MM.1S (cell line): ENCODE measurements around the gene ENGASE.

Experiments
- DNase-seq: peaks from one replicate; pipeline ENCODE4 v3.0.0-alpha.2; 2015
- H2AFZ ChIP-seq: fragments of 300-600 bp; sonication (generic); 2 replicates; pipeline ENCODE4 v1.6.0; 2016; ENCODE audit warnings: antibody characterized with exemption, low read length
- H3F3A ChIP-seq: fragments of 300-600 bp; sonication (generic); 2 replicates; pipeline ENCODE4 v1.6.1; 2016; ENCODE audit warnings: mild to moderate bottlenecking, antibody characterized with exemption, low read length, moderate library complexity, mixed read lengths; ENCODE audit not compliant: insufficient read depth
- H3K27ac ChIP-seq: fragments of 300-600 bp; sonication (generic); 2 replicates; pipeline ENCODE4 v1.5.1; 2016; ENCODE audit warnings: mild to moderate bottlenecking, low read length
- H3K27me3 ChIP-seq: fragments of 300-600 bp; sonication (generic); replicated peaks from 2 replicates; pipeline ENCODE4 v1.6.0; 2016; ENCODE audit warnings: low read length; ENCODE audit not compliant: insufficient read depth
- H3K36me3 ChIP-seq: fragments of 300-600 bp; sonication (generic); replicated peaks from 2 replicates; pipeline ENCODE4 v1.6.1; 2016; ENCODE audit warnings: mild to moderate bottlenecking, low read length, mixed read lengths; ENCODE audit not compliant: insufficient read depth
- H3K4me1 ChIP-seq: fragments of 300-600 bp; sonication (generic); 2 replicates; pipeline ENCODE4 v1.6.1; 2016; ENCODE audit warnings: low read length, mixed read lengths
- H3K4me2 ChIP-seq: fragments of 300-600 bp; sonication (generic); 2 replicates; pipeline ENCODE4 v1.6.0; 2016; ENCODE audit warnings: low read depth, low read length
- H3K4me3 ChIP-seq: fragments of 300-600 bp; sonication (generic); 2 replicates; pipeline ENCODE4 v1.5.1; 2016; ENCODE audit warnings: low read length, mixed read lengths
- H3K79me2 ChIP-seq: fragments of 300-600 bp; sonication (generic); 2 replicates; pipeline ENCODE4 v1.6.1; 2016; ENCODE audit warnings: mixed run types, low read length, mixed read lengths
- H3K9ac ChIP-seq: fragments of 300-600 bp; sonication (generic); 2 replicates; pipeline ENCODE4 v1.6.1; 2016; ENCODE audit warnings: low read length, mixed read lengths
- H3K9me2 ChIP-seq: fragments of 300-600 bp; sonication (generic); replicated peaks from 2 replicates; pipeline ENCODE4 v1.6.1; 2016; ENCODE audit warnings: mild to moderate bottlenecking, low read length, mixed read lengths; ENCODE audit not compliant: insufficient read depth
- H3K9me3 ChIP-seq: fragments of 300-600 bp; sonication (generic); replicated peaks from 2 replicates; pipeline ENCODE4 v1.6.1; 2016; ENCODE audit warnings: mild to moderate bottlenecking, low read length, mixed read lengths; ENCODE audit not compliant: insufficient read depth
- H4K20me1 ChIP-seq: fragments of 300-600 bp; sonication (generic); 2 replicates; pipeline ENCODE4 v1.6.1; 2016; ENCODE audit warnings: mild to moderate bottlenecking, low read length, moderate library complexity, mixed read lengths; ENCODE audit not compliant: insufficient read depth
- CTCF ChIP-seq: fragments of 300-600 bp; sonication (generic); IDR thresholded peaks from 2 replicates; pipeline ENCODE4 v1.5.1; 2016; ENCODE audit warnings: antibody characterized with exemption, low read length, mixed read lengths
- EZH2 ChIP-seq: fragments of 300-600 bp; sonication (generic); optimal IDR thresholded peaks from 2 replicates; pipeline ENCODE3; 2017; ENCODE audit warnings: low read depth, mild to moderate bottlenecking, antibody characterized with exemption, low read length, mixed read lengths
- EZH2phosphoT487 ChIP-seq: fragments of 300-600 bp; sonication (generic); IDR thresholded peaks from 2 replicates; pipeline ENCODE4 v1.6.1; 2018; ENCODE audit warnings: antibody characterized with exemption, low read length

ENGASE gene

GRCh38 chr17:79033046-79033616, 41.5 kb upstream of the ENGASE start:
- peaks cover 92% of the 10 kb centered on the region for H3K27me3 ChIP-seq
- no peaks in the 10 kb centered on the region for H3K79me2 ChIP-seq
- H3K9me3 ChIP-seq, result no peaks in the 10 kb centered on the region
- no peaks in the 10 kb centered on the region for H3K36me3 ChIP-seq
- H3K9me2 ChIP-seq, result no peaks in the 10 kb centered on the region
- TF ChIP-seq EZH2phosphoT487 (no peak), CTCF (no peak), EZH2 (no peak)
- H3K4me1 ChIP-seq, result no peaks in the 10 kb centered on the region
- no peak overlapping the region for H3K9ac ChIP-seq
- H2AFZ ChIP-seq, result no peak overlapping the region
- H3F3A ChIP-seq, result no peaks in the 10 kb centered on the region
- no peak overlapping the region for H3K4me2 ChIP-seq
- DNase-seq, result no peak
- no peak overlapping the region for H3K27ac ChIP-seq
- no peaks in the 10 kb centered on the region for H4K20me1 ChIP-seq
- no peak overlapping the region for H3K4me3 ChIP-seq

- H3K79me2 ChIP-seq, result no peaks in the 10 kb centered on the region
- no peak overlapping the region for H2AFZ ChIP-seq
- peaks cover 92% of the 10 kb centered on the region for H3K27me3 ChIP-seq
- H3K9me2 ChIP-seq, result no peaks in the 10 kb centered on the region
- TF ChIP-seq EZH2, result no peak
- no peak for TF ChIP-seq EZH2phosphoT487
- TF ChIP-seq CTCF, result no peak
- no peak overlapping the region for H3K27ac ChIP-seq
- no peaks in the 10 kb centered on the region for H4K20me1 ChIP-seq
- no peaks in the 10 kb centered on the region for H3K4me1 ChIP-seq
- no peak overlapping the region for H3K4me2 ChIP-seq
- H3K9me3 ChIP-seq, result no peaks in the 10 kb centered on the region
- H3F3A ChIP-seq, result no peaks in the 10 kb centered on the region
- DNase-seq, result no peak
- H3K9ac ChIP-seq, result no peak overlapping the region
- H3K4me3 ChIP-seq, result no peak overlapping the region
- H3K36me3 ChIP-seq, result no peaks in the 10 kb centered on the region
Observed at GRCh38 chr17:79033741-79034501, 40.7 kb upstream of the ENGASE start.

GRCh38 chr17:79034931-79035485, 39.6 kb upstream of the ENGASE start:
- no peaks in the 10 kb centered on the region for H3F3A ChIP-seq
- H2AFZ ChIP-seq, result no peak overlapping the region
- H3K9me3 ChIP-seq, result no peaks in the 10 kb centered on the region
- H3K27ac ChIP-seq, result no peak overlapping the region
- TF ChIP-seq EZH2phosphoT487 (no peak), CTCF (no peak), EZH2 (no peak)
- H4K20me1 ChIP-seq, result no peaks in the 10 kb centered on the region
- H3K36me3 ChIP-seq, result no peaks in the 10 kb centered on the region
- H3K4me2 ChIP-seq, result no peak overlapping the region
- DNase-seq, result no peak
- no peaks in the 10 kb centered on the region for H3K4me1 ChIP-seq
- H3K9me2 ChIP-seq, result no peaks in the 10 kb centered on the region
- H3K79me2 ChIP-seq, result no peaks in the 10 kb centered on the region
- H3K4me3 ChIP-seq, result no peak overlapping the region
- H3K9ac ChIP-seq, result no peak overlapping the region
- H3K27me3 ChIP-seq, result peaks cover 92% of the 10 kb centered on the region
